A549 (cell line): Measurements from ENCODE around the gene FCRL1. TPM values are rescaled to one million over a fixed set of nuclear protein-coding genes. Genes with fewer than 3 reads are reported as not detected.

Experiments used
- ATAC-seq, 2 experiments: fragments of 200-7000 bp in 1 of 2; fragments of >200 bp in 1 of 2; cut with Nextera tagmentation in 1 of 2; cut with Tn5 transposase in 1 of 2; 3 replicates each; pipeline versions ENCODE4 v1.8.0 to v1.9.1; 2018 to 2020; ENCODE audit warnings: mild to moderate bottlenecking in 1 of 2, moderate library complexity in 1 of 2
- CTCF ChIA-PET: fragments of 300-600 bp; sonication (Branson Sonifier 250); formaldehyde crosslinking; extraction: SDS; loops from one replicate; lab custom pipeline; 2021; ENCODE audit warnings: antibody characterized with exemption, inconsistent platforms; lab: Yijun Ruan, JAX
- POLR2A ChIA-PET: fragments of 350-600 bp; formaldehyde crosslinking; extraction: SDS; loops from one replicate; lab custom pipeline; 2021; ENCODE audit warnings: antibody characterized with exemption, inconsistent platforms; lab: Yijun Ruan, JAX
- DNase-seq, 2 experiments: peaks; one replicate each; pipeline versions ENCODE4 v3.0.0 to v3.0.0-alpha.2; 2011 to 2016; ENCODE audit warnings: low read depth in 1 of 2, low spot score in 1 of 2
- FAIRE-seq: peaks from 2 replicates; lab custom pipeline; 2011; peaks lifted over from hg19 to GRCh38; lab: Jason Lieb, UNC
- H3K27ac ChIP-seq, 2 experiments: fragments of >200 bp; sonication (Bioruptor Twin); formaldehyde crosslinking; 3 replicates each; pipeline ENCODE4 v1.5.1; 2016 to 2017
- H3K4me1 ChIP-seq: fragments of >200 bp; sonication (Bioruptor Twin); formaldehyde crosslinking; 3 replicates; pipeline ENCODE4 v1.6.1; 2016
- H3K4me2 ChIP-seq: fragments of >200 bp; sonication (Bioruptor Twin); formaldehyde crosslinking; 3 replicates; pipeline ENCODE4 v1.6.1; 2016
- H3K4me3 ChIP-seq: fragments of >200 bp; sonication (Bioruptor Twin); formaldehyde crosslinking; 3 replicates; pipeline ENCODE4 v1.5.1; 2016
- H3K9me3 ChIP-seq: fragments of >200 bp; sonication (Bioruptor Twin); formaldehyde crosslinking; 3 replicates; pipeline ENCODE4 v1.6.1; 2016
- ATOH8 ChIP-seq: fragments of 250-450 bp; sonication (Bioruptor Pico); IDR thresholded peaks from 2 replicates; pipeline ENCODE4 v1.5.0; 2020; ENCODE audit warnings: low read depth, mild to moderate bottlenecking, moderate library complexity
- BCL3 ChIP-seq: fragments of >200 bp; sonication (Bioruptor Twin); formaldehyde crosslinking; IDR thresholded peaks from 3 replicates; pipeline ENCODE4 v1.6.1; 2016
- CBX8 ChIP-seq: fragments of 200-600 bp; sonication (generic); IDR thresholded peaks from 2 replicates; pipeline ENCODE4 v1.6.1; 2016
- CEBPB ChIP-seq, 2 experiments: fragments of >200 bp in 1 of 2; sonication (Bioruptor Twin) in 1 of 2; formaldehyde crosslinking in 1 of 2; IDR thresholded peaks; 2 replicates each; pipeline ENCODE4 v1.6.1; 2012 to 2016
- EHMT2 ChIP-seq: fragments of 200-600 bp; sonication (generic); IDR thresholded peaks from 2 replicates; pipeline ENCODE4 v1.6.1; 2016; ENCODE audit warnings: antibody characterized with exemption, low read depth, mild to moderate bottlenecking, moderate library complexity
- FOSL2 ChIP-seq, 2 experiments: fragments of 450-650 bp in 1 of 2; fragments of >200 bp in 1 of 2; sonication (Bioruptor Twin) in 1 of 2; formaldehyde crosslinking; IDR thresholded peaks; 2 replicates each; pipeline versions ENCODE4 v1.5.0 to v1.6.1; 2016 to 2020; ENCODE audit warnings: mild to moderate bottlenecking in 1 of 2, moderate library complexity in 1 of 2
- FOXS1 ChIP-seq: fragments of 250-450 bp; sonication (Bioruptor Pico); IDR thresholded peaks from 2 replicates; pipeline ENCODE4 v1.5.0; 2020; ENCODE audit warnings: mild to moderate bottlenecking, moderate library complexity
- GATA3 ChIP-seq: IDR thresholded peaks from 2 replicates; pipeline ENCODE4 v1.6.1; 2012; ENCODE audit warnings: borderline replicate concordance
- HDAC2 ChIP-seq: fragments of 200-600 bp; sonication (generic); IDR thresholded peaks from 2 replicates; pipeline ENCODE4 v1.6.1; 2016
- HEYL ChIP-seq: fragments of 250-450 bp; sonication (Bioruptor Pico); IDR thresholded peaks from 2 replicates; pipeline ENCODE4 v1.8.0; 2021; ENCODE audit warnings: mild to moderate bottlenecking, moderate library complexity
- HMGXB4 ChIP-seq: fragments of 250-450 bp; sonication (Bioruptor Pico); IDR thresholded peaks from 2 replicates; pipeline ENCODE4 v1.5.0; 2021; ENCODE audit warnings: mild to moderate bottlenecking, moderate library complexity, borderline replicate concordance
- HOXB13 ChIP-seq: fragments of 250-450 bp; sonication (Bioruptor Pico); IDR thresholded peaks from 2 replicates; pipeline ENCODE4 v1.5.0; 2020; ENCODE audit warnings: low read depth, mild to moderate bottlenecking, moderate library complexity
- JUN ChIP-seq, 2 experiments: fragments of >200 bp; sonication (Bioruptor Twin); formaldehyde crosslinking; IDR thresholded peaks; 2 replicates in 1 of 2; 3 replicates in 1 of 2; pipeline ENCODE4 v1.6.1; 2016 to 2017
- MAFK ChIP-seq: fragments of 450-650 bp; IDR thresholded peaks from 2 replicates; pipeline ENCODE4 v1.6.1; 2014; ENCODE audit not compliant: partially characterized antibody
- MAX ChIP-seq: IDR thresholded peaks from 2 replicates; pipeline ENCODE4 v1.6.1; 2012
- MYC ChIP-seq: IDR thresholded peaks from 2 replicates; pipeline ENCODE4 v1.6.1; 2012; ENCODE audit warnings: mild to moderate bottlenecking, inconsistent platforms, low read length, improper control_type of control experiment, borderline replicate concordance
- NFE2L2 ChIP-seq: fragments of 150-350 bp; conservative IDR thresholded peaks from 2 replicates; pipeline ENCODE4 v1.6.1; 2014; ENCODE audit warnings: low read length
- RARB ChIP-seq: fragments of 250-450 bp; sonication (Bioruptor Pico); IDR thresholded peaks from 2 replicates; pipeline ENCODE4 v1.8.0; 2021; ENCODE audit warnings: mild to moderate bottlenecking, moderate library complexity
- RCOR1 ChIP-seq: fragments of 150-350 bp; IDR thresholded peaks from 2 replicates; pipeline ENCODE4 v1.6.1; 2014; ENCODE audit warnings: antibody characterized with exemption, low read length, low read depth
- RFX5 ChIP-seq: fragments of 450-650 bp; IDR thresholded peaks from 2 replicates; pipeline ENCODE4 v1.7.1; 2014; ENCODE audit warnings: antibody characterized with exemption, mild to moderate bottlenecking, moderate library complexity
- RNF2 ChIP-seq: fragments of 200-600 bp; sonication (generic); IDR thresholded peaks from 2 replicates; pipeline ENCODE4 v1.6.1; 2016; ENCODE audit warnings: low read depth, mild to moderate bottlenecking, antibody characterized with exemption, moderate library complexity, borderline replicate concordance
- TP53 ChIP-seq: fragments of 250-450 bp; sonication (Bioruptor Pico); IDR thresholded peaks from 2 replicates; pipeline ENCODE4 v1.5.0; 2021; ENCODE audit warnings: mild to moderate bottlenecking, moderate library complexity
- ZNF302 ChIP-seq: fragments of 250-450 bp; sonication (Bioruptor Pico); IDR thresholded peaks from 2 replicates; pipeline ENCODE4 v1.9.0; 2021; ENCODE audit warnings: inconsistent platforms, mild to moderate bottlenecking, moderate library complexity
- WGBS: methylation state at CpG from one replicate; pipeline ENCODE4 v1.1.6; 2017; ENCODE audit errors: missing lambda C conversion rate; 5-methylcytosine and 5-hydroxymethylcytosine counted together
- polyA plus RNA-seq, 4 experiments: library from polyadenylated mRNA; depleted of rRNA in 3 of 4; stranded (reverse); fragments of >200 nt; fragmentation: RNase III in 1 of 4; extraction: RNeasy Plus Mini Kit Qiagen cat#74134 plus additional on column Dnase treatment in 1 of 4; gene quantifications; 2 replicates in 3 of 4; 3 replicates in 1 of 4; pipeline ENCODE4 v1.2.3, GENCODE V29; 2011 to 2017
- TF ChIP-seq, protein P1 (sequence below): fragments of >200 bp; sonication (Bioruptor Twin); formaldehyde crosslinking; IDR thresholded peaks from 2 replicates; pipeline ENCODE4 v1.6.1; 2016
- TF ChIP-seq, protein P2 (sequence below): fragments of >200 bp; sonication (Bioruptor Twin); formaldehyde crosslinking; IDR thresholded peaks from 3 replicates; pipeline ENCODE4 v1.5.1; 2016

FCRL1 gene
- polyA plus RNA-seq, 2 of the 4 experiments (the other 2 are of a cell fraction) = not detected

- TF ChIP-seq HDAC2 = no peak
- TF ChIP-seq, protein P1, sequence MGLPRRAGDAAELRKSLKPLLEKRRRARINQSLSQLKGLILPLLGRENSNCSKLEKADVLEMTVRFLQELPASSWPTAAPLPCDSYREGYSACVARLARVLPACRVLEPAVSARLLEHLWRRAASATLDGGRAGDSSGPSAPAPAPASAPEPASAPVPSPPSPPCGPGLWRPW = no peak
- no peak for TF ChIP-seq RCOR1
- Histone ChIP-seq H3K4me3 (no peak overlapping the region), H3K27ac (no peak overlapping the region), H3K4me1 (no peaks in the 10 kb centered on the region), H3K4me2 (no peak overlapping the region), H3K9me3 (no peaks in the 10 kb centered on the region)
- CTCF ChIA-PET = no interaction called here
- DNase-seq (no peak), ATAC-seq (no peak), FAIRE-seq (no peak)
- POLR2A ChIA-PET = no interaction called here
These were observed 9.3 kb upstream of the FCRL1 start for GRCh38 chr1:157829210-157829609.

- no peaks in the 10 kb centered on the region for H3K4me1 ChIP-seq
- H3K4me3 ChIP-seq = no peak overlapping the region
- ChIA-PET CTCF (no interaction called here), POLR2A (no interaction called here)
- WGBS = 0% methylated on average over 2 of the region's 2 CpGs
- ATAC-seq (no peak), FAIRE-seq (no peak), DNase-seq (no peak)
- no peaks in the 10 kb centered on the region for H3K9me3 ChIP-seq
- TF ChIP-seq CBX8 = no peak
- no peak for TF ChIP-seq RFX5
- no peak for TF ChIP-seq MAX
- no peak for TF ChIP-seq FOSL2 (IDR thresholded peaks at IDR 0.05)
- no peak for TF ChIP-seq FOSL2 (CRISPR knock-in tag; IDR thresholded peaks at IDR 0.05)
- TF ChIP-seq JUN (IDR thresholded peaks at IDR 0.05) = no peak
- TF ChIP-seq, protein P2, sequence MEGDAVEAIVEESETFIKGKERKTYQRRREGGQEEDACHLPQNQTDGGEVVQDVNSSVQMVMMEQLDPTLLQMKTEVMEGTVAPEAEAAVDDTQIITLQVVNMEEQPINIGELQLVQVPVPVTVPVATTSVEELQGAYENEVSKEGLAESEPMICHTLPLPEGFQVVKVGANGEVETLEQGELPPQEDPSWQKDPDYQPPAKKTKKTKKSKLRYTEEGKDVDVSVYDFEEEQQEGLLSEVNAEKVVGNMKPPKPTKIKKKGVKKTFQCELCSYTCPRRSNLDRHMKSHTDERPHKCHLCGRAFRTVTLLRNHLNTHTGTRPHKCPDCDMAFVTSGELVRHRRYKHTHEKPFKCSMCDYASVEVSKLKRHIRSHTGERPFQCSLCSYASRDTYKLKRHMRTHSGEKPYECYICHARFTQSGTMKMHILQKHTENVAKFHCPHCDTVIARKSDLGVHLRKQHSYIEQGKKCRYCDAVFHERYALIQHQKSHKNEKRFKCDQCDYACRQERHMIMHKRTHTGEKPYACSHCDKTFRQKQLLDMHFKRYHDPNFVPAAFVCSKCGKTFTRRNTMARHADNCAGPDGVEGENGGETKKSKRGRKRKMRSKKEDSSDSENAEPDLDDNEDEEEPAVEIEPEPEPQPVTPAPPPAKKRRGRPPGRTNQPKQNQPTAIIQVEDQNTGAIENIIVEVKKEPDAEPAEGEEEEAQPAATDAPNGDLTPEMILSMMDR = no peak
- no peak for TF ChIP-seq BCL3
- no peak for TF ChIP-seq HEYL (CRISPR knock-in tag)
- TF ChIP-seq ATOH8 (CRISPR knock-in tag) = no peak
- no peak for TF ChIP-seq ZNF302
- no peak for TF ChIP-seq CEBPB (IDR thresholded peaks at IDR 0.05)
- H3K27ac ChIP-seq = no peak overlapping the region
- H3K4me2 ChIP-seq = no peak overlapping the region
These were observed 379 bp upstream of the FCRL1 start for GRCh38 chr1:157820299-157820698.

DNA sequence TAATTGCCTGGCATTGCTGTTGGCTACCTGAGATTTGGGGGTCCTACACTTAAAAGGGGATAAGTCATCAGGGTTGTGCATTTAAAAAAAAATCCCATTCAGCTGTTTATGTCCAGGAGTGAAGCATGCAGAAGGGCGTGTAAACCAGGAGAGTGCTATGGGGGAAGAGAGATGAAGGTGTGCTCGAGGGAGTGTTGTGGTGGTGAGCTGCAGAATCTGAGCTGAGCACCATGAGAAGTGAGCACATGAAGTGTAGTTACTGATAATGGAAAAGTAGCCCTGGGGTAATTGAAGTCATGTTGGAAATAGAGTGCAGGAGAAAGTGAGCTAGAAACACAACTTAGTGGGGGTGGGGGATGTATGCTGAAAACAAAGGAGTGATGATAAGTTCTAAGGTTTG, 705 bp downstream of the FCRL1 start:
- DNase-seq = no peak
- no peaks in the 10 kb centered on the region for H3K9me3 ChIP-seq
- no peak overlapping the region for H3K27ac ChIP-seq
- CTCF ChIA-PET = no interaction called here
- FAIRE-seq = no peak
- 2% methylated on average over 2 of the region's 2 CpGs for WGBS
- H3K4me3 ChIP-seq = no peak overlapping the region
- no peak overlapping the region for H3K4me2 ChIP-seq
- POLR2A ChIA-PET = no interaction called here
- no peaks in the 10 kb centered on the region for H3K4me1 ChIP-seq
- ATAC-seq = no peak
- TF ChIP-seq NFE2L2 (no peak), HMGXB4 (CRISPR knock-in tag) (no peak), MAFK (no peak), RARB (no peak), EHMT2 (no peak), MYC (no peak), HOXB13 (CRISPR knock-in tag) (no peak), RNF2 (no peak), TP53 (CRISPR knock-in tag) (no peak), GATA3 (no peak), HDAC2 (no peak), FOXS1 (CRISPR knock-in tag) (no peak), RCOR1 (no peak)
